IMR-90 (cell line): ENCODE data around the gene PRAF2. TPM values are rescaled to one million over a fixed set of nuclear protein-coding genes. Genes with fewer than 3 reads are reported as not detected.
A peak's percentile ranks its signal among the peaks of the same experiment; 100 is the strongest.

ENCODE experiments used
- ATAC-seq: fragments of 200-7000 bp; cut with Tn5 transposase; 2 replicates; pipeline ENCODE4 v1.9.1; 2020; ENCODE audit warnings: low read depth, mild to moderate bottlenecking, moderate library complexity
- BruUV-seq: library from RNA; stranded (reverse); fragments of 400-500 nt; replicated peaks from 2 replicates; lab custom pipeline; 2021; lab: Mats Ljungman, UMichigan
- CTCF ChIA-PET: fragments of 300-600 bp; formaldehyde crosslinking; extraction: SDS; loops from one replicate; lab custom pipeline; 2021; ENCODE audit warnings: antibody characterized with exemption; lab: Yijun Ruan, JAX
- POLR2A ChIA-PET: fragments of 300-600 bp; sonication (Branson Sonifier 250); formaldehyde crosslinking; loops from one replicate; lab custom pipeline; 2022; ENCODE audit warnings: antibody characterized with exemption; ENCODE audit not compliant: unreplicated experiment; lab: Charles Lee
- DNase-seq: peaks from one replicate; pipeline ENCODE4 v3.0.0; 2013
- H2AFZ ChIP-seq: replicated peaks from 2 replicates; pipeline ENCODE3; 2013; ENCODE audit warnings: low read length, mild to moderate bottlenecking; ENCODE audit not compliant: poor library complexity
- H2AK5ac ChIP-seq: 2 replicates; pipeline ENCODE4 v1.6.1; 2013; ENCODE audit warnings: low read depth, low read length, inconsistent platforms
- H2AK9ac ChIP-seq: replicated peaks from 2 replicates; pipeline ENCODE3; 2013; ENCODE audit warnings: mild to moderate bottlenecking, low read depth, low read length, moderate library complexity; ENCODE audit not compliant: poor library complexity
- H2BK120ac ChIP-seq: 2 replicates; pipeline ENCODE4 v1.6.1; 2013; ENCODE audit warnings: low read depth, low read length, inconsistent platforms
- H2BK15ac ChIP-seq: 3 replicates; pipeline ENCODE4 v1.6.1; 2013; ENCODE audit warnings: low read depth, low read length, inconsistent platforms
- H2BK20ac ChIP-seq: 2 replicates; pipeline ENCODE4 v1.6.1; 2013; ENCODE audit warnings: low read depth, mild to moderate bottlenecking, inconsistent platforms, low read length, moderate library complexity
- H2BK5ac ChIP-seq: 2 replicates; pipeline ENCODE4 v1.6.1; 2013; ENCODE audit warnings: mild to moderate bottlenecking, low read depth, low read length, inconsistent platforms; ENCODE audit not compliant: poor library complexity, severe bottlenecking
- H3K14ac ChIP-seq: replicated peaks from 2 replicates; pipeline ENCODE4 v1.6.1; 2013; ENCODE audit warnings: low read depth, low read length, inconsistent platforms
- H3K18ac ChIP-seq: 2 replicates; pipeline ENCODE4 v1.6.1; 2013; ENCODE audit warnings: low read depth, low read length, control low read depth
- H3K23ac ChIP-seq: 2 replicates; pipeline ENCODE4 v1.6.1; 2013; ENCODE audit warnings: low read depth, low read length, inconsistent platforms
- H3K27ac ChIP-seq: 2 replicates; pipeline ENCODE4 v1.5.1; 2013; ENCODE audit warnings: mild to moderate bottlenecking, control low read depth, low read length; ENCODE audit not compliant: insufficient read depth
- H3K27me3 ChIP-seq: 2 replicates; pipeline ENCODE4 v1.6.1; 2013; ENCODE audit warnings: low read length; ENCODE audit not compliant: control insufficient read depth, insufficient read depth
- H3K36me3 ChIP-seq: 2 replicates; pipeline ENCODE4 v1.6.1; 2013; ENCODE audit warnings: low read length, mixed read lengths; ENCODE audit not compliant: control insufficient read depth, insufficient read depth
- H3K4ac ChIP-seq: 2 replicates; pipeline ENCODE4 v1.6.1; 2013; ENCODE audit warnings: low read depth, low read length, inconsistent platforms
- H3K4me1 ChIP-seq: 2 replicates; pipeline ENCODE4 v1.6.1; 2013; ENCODE audit warnings: low read length, mixed read lengths; ENCODE audit not compliant: control insufficient read depth, insufficient read depth
- H3K4me2 ChIP-seq: 2 replicates; pipeline ENCODE4 v1.6.1; 2013; ENCODE audit warnings: low read depth, mild to moderate bottlenecking, control low read depth, low read length, moderate library complexity
- H3K4me3 ChIP-seq: 2 replicates; pipeline ENCODE4 v1.5.1; 2013; ENCODE audit warnings: low read depth, mild to moderate bottlenecking, control low read depth, low read length, moderate library complexity; ENCODE audit not compliant: insufficient read depth
- H3K56ac ChIP-seq: 2 replicates; pipeline ENCODE4 v1.6.1; 2013; ENCODE audit warnings: low read length, inconsistent platforms; ENCODE audit not compliant: insufficient read depth; ENCODE audit errors: extremely low read depth
- H3K79me1 ChIP-seq, 2 experiments: 2 replicates each; pipeline ENCODE4 v1.6.1; 2013; ENCODE audit warnings: low read length in 2 of 2, inconsistent platforms in 1 of 2, low read depth in 1 of 2
- H3K9ac ChIP-seq: 2 replicates; pipeline ENCODE4 v1.6.1; 2013; ENCODE audit warnings: low read depth, low read length, control low read depth
- H3K9me1 ChIP-seq: 2 replicates; pipeline ENCODE4 v1.6.1; 2013; ENCODE audit warnings: low read length, inconsistent platforms; ENCODE audit not compliant: insufficient read depth
- H3K9me3 ChIP-seq: 2 replicates; pipeline ENCODE4 v1.6.1; 2013; ENCODE audit warnings: low read length; ENCODE audit not compliant: control insufficient read depth, insufficient read depth
- H4K20me1 ChIP-seq: 2 replicates; pipeline ENCODE4 v1.6.1; 2013; ENCODE audit warnings: low read length, inconsistent platforms; ENCODE audit not compliant: insufficient read depth
- H4K5ac ChIP-seq: 2 replicates; pipeline ENCODE4 v1.6.1; 2013; ENCODE audit warnings: mild to moderate bottlenecking, low read depth, low read length, control low read depth
- H4K8ac ChIP-seq, 2 experiments: 2 replicates each; pipeline ENCODE4 v1.6.1; 2013; ENCODE audit warnings: low read depth in 2 of 2, low read length in 2 of 2, control low read depth in 1 of 2, inconsistent platforms in 1 of 2
- H4K91ac ChIP-seq: 2 replicates; pipeline ENCODE4 v1.6.1; 2013; ENCODE audit warnings: low read depth, low read length, inconsistent platforms; ENCODE audit not compliant: insufficient read depth
- BHLHE40 ChIP-seq: fragments of 150-350 bp; IDR thresholded peaks from 2 replicates; pipeline ENCODE4 v1.6.1; 2016; ENCODE audit warnings: mild to moderate bottlenecking, low read depth, low read length
- CEBPB ChIP-seq: IDR thresholded peaks from 2 replicates; pipeline ENCODE4 v1.6.1; 2012; ENCODE audit warnings: low read depth, low read length, improper control_type of control experiment
- CHD1 ChIP-seq: IDR thresholded peaks from 2 replicates; pipeline ENCODE4 v1.6.1; 2012; ENCODE audit warnings: low read depth, low read length, improper control_type of control experiment
- CTCF ChIP-seq: conservative IDR thresholded peaks from 2 replicates; pipeline ENCODE4 v1.5.1; 2012; ENCODE audit warnings: mild to moderate bottlenecking, low read depth, low read length, improper control_type of control experiment
- ELK1 ChIP-seq: fragments of 150-350 bp; IDR thresholded peaks from 2 replicates; pipeline ENCODE4 v1.6.1; 2016; ENCODE audit warnings: low read depth, mild to moderate bottlenecking, low read length, moderate library complexity, borderline replicate concordance
- MAFK ChIP-seq: IDR thresholded peaks from 2 replicates; pipeline ENCODE4 v1.6.1; 2012; ENCODE audit warnings: low read depth, low read length, improper control_type of control experiment
- MXI1 ChIP-seq: IDR thresholded peaks from 2 replicates; pipeline ENCODE4 v1.6.1; 2012; ENCODE audit warnings: low read depth, mild to moderate bottlenecking, low read length, moderate library complexity, borderline replicate concordance
- NFE2L2 ChIP-seq: fragments of 150-350 bp; IDR thresholded peaks from 2 replicates; pipeline ENCODE4 v1.6.1; 2016; ENCODE audit warnings: low read depth, mild to moderate bottlenecking, low read length
- POLR2A ChIP-seq: IDR thresholded peaks from 2 replicates; pipeline ENCODE4 v1.6.1; 2012; ENCODE audit warnings: mild to moderate bottlenecking, low read depth, low read length
- RAD21 ChIP-seq: IDR thresholded peaks from 2 replicates; pipeline ENCODE4 v1.6.1; 2012; ENCODE audit warnings: low read length, improper control_type of control experiment
- RCOR1 ChIP-seq: IDR thresholded peaks from 2 replicates; pipeline ENCODE4 v1.6.1; 2012; ENCODE audit warnings: mild to moderate bottlenecking, low read length, improper control_type of control experiment; ENCODE audit not compliant: insufficient replicate concordance
- RFX5 ChIP-seq: IDR thresholded peaks from 2 replicates; pipeline ENCODE4 v1.8.0; 2012; ENCODE audit warnings: low read depth, mild to moderate bottlenecking, low read length, moderate library complexity
- SMC3 ChIP-seq: fragments of 150-350 bp; IDR thresholded peaks from 2 replicates; pipeline ENCODE4 v1.6.1; 2016; ENCODE audit warnings: low read depth, mild to moderate bottlenecking, antibody characterized with exemption, low read length, moderate library complexity
- USF2 ChIP-seq: fragments of 150-350 bp; IDR thresholded peaks from 2 replicates; pipeline ENCODE4 v1.6.1; 2017; ENCODE audit warnings: mild to moderate bottlenecking, antibody characterized with exemption, low read length, low read depth
- WGBS, 2 experiments: methylation state at CpG; one replicate each; pipeline versions ENCODE4 v1.1.5 to v1.1.7; 2013; ENCODE audit warnings: missing lambda C conversion rate in 2 of 2; ENCODE audit not compliant: insufficient read length in 1 of 2; ENCODE audit errors: extremely low coverage in 2 of 2; 5-methylcytosine and 5-hydroxymethylcytosine counted together
- dilution Hi-C: fragments of 300-500 bp; cut with HindIII; formaldehyde crosslinking; loops from one replicate; pipeline ENCODE4 v1.14.3; 2018; ENCODE audit warnings: low sequenced_read_pairs; ENCODE audit not compliant: unreplicated experiment
- in situ Hi-C: fragments of 300-500 bp; cut with MboI; formaldehyde crosslinking; loops from 3 replicates; pipeline ENCODE4 v1.14.3; 2019; ENCODE audit warnings: low sequenced_read_pairs, inconsistent platforms, mixed read lengths
- intact Hi-C: fragments of 100-400 bp; cut with micrococcal nuclease; formaldehyde crosslinking; loops from 2 replicates; pipeline ENCODE4 v1.10.0; 2022
- polyA plus RNA-seq, 3 experiments: library from polyadenylated mRNA; depleted of rRNA; stranded (reverse); fragments of >200 nt; gene quantifications; 2 replicates each; pipeline ENCODE4 v1.2.3, GENCODE V29; 2012; ENCODE audit warnings: low replicate concordance in 1 of 3
- total RNA-seq: library from RNA; depleted of rRNA; stranded (reverse); fragments of >200 nt; gene quantifications from 2 replicates; pipeline ENCODE4 v1.2.3, GENCODE V29; 2012

The PRAF2 gene
- total and polyA plus RNA-seq, 2 of the 4 experiments (the other 2 are of a cell fraction), result 3.8 to 65.5 TPM

- Histone ChIP-seq H2AK5ac (no peak overlapping the region), H3K14ac (no peak overlapping the region), H4K20me1 (no peaks in the 10 kb centered on the region), H3K4ac (no peak overlapping the region), H2BK120ac (no peak overlapping the region), H2BK15ac (no peak overlapping the region), H3K4me2 (no peak overlapping the region), H3K4me3 (no peak overlapping the region), H3K27me3 (no peaks in the 10 kb centered on the region), H3K9me1 (0 out of 2 replicates have a peak, but pooled peaks cover 5% of the 10 kb centered on the region), H2AFZ (peak overlapping the region; percentile 43), H3K9me3 (peaks cover 2% of the 10 kb centered on the region; the same call in 1 of the 2 replicates), H2AK9ac (no peak overlapping the region), H3K27ac (no peak overlapping the region), H3K23ac (no peak overlapping the region), H3K56ac (no peak overlapping the region), H3K18ac (no peak overlapping the region), H3K36me3 (peaks cover 8% of the 10 kb centered on the region; the same call in 1 of the 2 replicates), H2BK5ac (no peak overlapping the region), H3K79me1 (peaks cover 0 to 19% of the 10 kb centered on the region in 2 experiments; a peak in 2 of 4 replicates), H3K4me1 (no peaks in the 10 kb centered on the region), H2BK20ac (no peak overlapping the region), H3K9ac (no peak overlapping the region), H4K5ac (no peak overlapping the region), H4K8ac (no peak overlapping the region), H4K91ac (no peak overlapping the region)
- CTCF ChIA-PET, result no interaction called here
- intact Hi-C loops (no loop called here), in situ Hi-C loops (loop anchor here (25.0 kb wide), 1 partner anchor 105 kb away; the partner anchor contains the start of genes KCND1 and OTUD5), dilution Hi-C loops (no loop called here)
- ATAC-seq (no peak), DNase-seq (no peak)
- BruUV-seq, result no TSS peak
- POLR2A ChIA-PET, result no interaction called here
- WGBS, 2 experiments, result 92% methylated on average over 10 of the region's 41 CpGs; no CpG with 5 or more reads in 1 of the 2 experiments
- TF ChIP-seq RAD21 (no peak), USF2 (no peak), ELK1 (no peak), POLR2A (no peak), MAFK (no peak), MXI1 (no peak), RCOR1 (no peak), CEBPB (no peak), NFE2L2 (no peak), CHD1 (no peak), BHLHE40 (no peak), CTCF (no peak), RFX5 (no peak), SMC3 (no peak)
Observed at GRCh38 chrX:49067285-49068120, 6.3 kb downstream of the PRAF2 start.
